GM21737 (cell line): Measurements from ENCODE around the gene ZNF608.

Source experiments
- ATAC-seq: cut with Tn5 transposase; IDR thresholded peaks from one replicate; pipeline ENCODE4 v1.9.1; 2021; ENCODE audit warnings: mild to moderate bottlenecking, moderate library complexity; ENCODE audit not compliant: unreplicated experiment

ZNF608 gene

DNA sequence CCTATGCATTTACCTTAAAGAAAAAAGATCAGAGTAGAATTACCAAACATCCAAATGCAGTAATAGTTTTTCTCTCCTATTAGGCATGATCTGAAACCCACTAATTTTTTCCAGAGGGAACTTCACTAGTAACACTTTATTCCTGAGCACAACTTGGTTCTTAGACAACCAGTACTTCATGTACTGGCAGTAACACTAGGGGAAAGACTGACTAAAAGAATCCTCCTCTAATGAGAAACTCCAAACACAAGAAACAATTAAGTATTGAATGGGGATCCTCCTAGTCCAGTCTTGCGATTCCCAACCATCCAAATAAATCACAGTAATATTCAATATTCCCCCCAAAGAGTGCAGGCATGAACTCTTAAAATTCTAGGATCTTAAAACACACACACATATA lies 48.9 kb downstream of the ZNF608 start:
- ATAC-seq, result no peak

DNA sequence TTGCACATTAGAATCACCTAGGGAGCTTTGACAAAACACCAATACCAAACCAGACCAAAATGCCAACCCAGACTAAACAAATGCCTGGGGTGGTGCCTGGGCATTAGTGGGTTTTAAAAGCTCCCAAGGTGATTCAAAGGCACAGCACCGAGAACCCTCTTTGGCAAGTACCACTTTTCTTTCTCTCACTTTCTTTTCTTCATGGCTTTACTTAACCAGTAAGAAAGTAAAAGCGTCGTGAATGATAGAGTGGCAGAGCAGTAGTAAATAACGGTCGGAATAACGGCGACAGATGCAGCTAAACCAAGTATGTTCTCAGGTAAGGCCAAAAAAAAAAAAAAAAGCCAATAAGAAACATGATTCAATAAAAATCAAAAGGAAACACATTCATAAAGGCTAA lies 49.5 kb downstream of the ZNF608 start:
- ATAC-seq, result no peak
